Heart left ventricle (tissue), 16 donors: ENCODE measurements around the gene CRADD. TPM values are rescaled to one million over a fixed set of nuclear protein-coding genes. Genes with fewer than 3 reads are reported as not detected.
"Not testable (repeated sequence)": the region's sequence is repeated elsewhere in the genome, so short reads cannot be mapped to it uniquely, and the experiment has no call there.

Source experiments
- ATAC-seq, 4 donors: fragments of 200-7000 bp; cut with Tn5 transposase; one replicate each; pipeline ENCODE4 v1.9.1; 2020 to 2022; ENCODE audit warnings: moderate library complexity in 4 of 4, mild to moderate bottlenecking in 3 of 4, moderate number of reproducible peaks in 1 of 4
- DNase-seq, 5 donors: peaks; one replicate each; pipeline ENCODE4 v3.0.0-alpha.2; 2020
- H3K27ac ChIP-seq, 12 donors: fragments of 200-600 bp; sonication (generic) in 4 of 12; one replicate each; pipeline versions ENCODE4 v1.5.0 to v1.8.0; 2016 to 2022; ENCODE audit warnings: mild to moderate bottlenecking in 2 of 12
- H3K27me3 ChIP-seq, 9 donors: fragments of 200-600 bp; sonication (generic) in 2 of 9; one replicate each; pipeline versions ENCODE4 v1.5.1 to v1.8.0; 2016 to 2022; ENCODE audit warnings: mild to moderate bottlenecking in 3 of 9
- H3K36me3 ChIP-seq, 9 donors: fragments of 200-600 bp; sonication (generic) in 2 of 9; one replicate each; pipeline versions ENCODE4 v1.5.0 to v1.8.0; 2018 to 2022; ENCODE audit warnings: mild to moderate bottlenecking in 2 of 9
- H3K4me1 ChIP-seq, 12 donors: fragments of 200-600 bp; sonication (generic) in 4 of 12; one replicate each; pipeline versions ENCODE4 v1.5.0 to v1.8.0; 2016 to 2022; ENCODE audit warnings: mild to moderate bottlenecking in 3 of 12
- H3K4me3 ChIP-seq, 12 donors: fragments of 200-600 bp; sonication (generic) in 4 of 12; one replicate each; pipeline versions ENCODE4 v1.5.0 to v1.8.0; 2017 to 2022; ENCODE audit warnings: mild to moderate bottlenecking in 9 of 12, moderate library complexity in 4 of 12
- H3K9me3 ChIP-seq, 12 donors: fragments of 200-600 bp; sonication (generic) in 4 of 12; one replicate each; pipeline versions ENCODE4 v1.5.0 to v1.8.0; 2016 to 2022; ENCODE audit warnings: mild to moderate bottlenecking in 1 of 12
- CTCF ChIP-seq, 12 donors: fragments of 200-600 bp; sonication (generic) in 4 of 12; IDR thresholded peaks; one replicate each; pipeline versions ENCODE4 v1.5.0 to v1.8.0; 2018 to 2022; ENCODE audit warnings: antibody characterized with exemption in 12 of 12, mild to moderate bottlenecking in 5 of 12
- POLR2A ChIP-seq, 2 donors: fragments of 450-650 bp; IDR thresholded peaks; one replicate each; pipeline ENCODE4 v1.6.1; 2017; ENCODE audit warnings: antibody characterized with exemption in 2 of 2, mild to moderate bottlenecking in 2 of 2, moderate library complexity in 2 of 2
- WGBS, 4 donors: extraction: QIAGEN DNeasy Blood & Tissue Kit in 2 of 4; methylation state at CpG; one replicate each; pipeline versions ENCODE4 v1.1.5 to v1.1.7; 2013 to 2018; 5-methylcytosine and 5-hydroxymethylcytosine counted together
- intact Hi-C, 10 donors: fragments of 100-400 bp; cut with DNase I; formaldehyde crosslinking; loops; one replicate each; pipeline versions ENCODE4 v1.11.1 to v1.14.2; 2022
- polyA plus RNA-seq, 2 donors: library from polyadenylated mRNA; stranded (reverse); fragments of 200-250 nt; gene quantifications; one replicate each; pipeline ENCODE4 v1.2.3, GENCODE V29; 2013
- total RNA-seq, 9 donors: library from RNA; depleted of rRNA in 2 of 9; stranded (reverse); fragments of >200 nt in 2 of 9; fragmentation: NEBNext Ultra II Directional in 3 of 9; extraction: Animal tissue kit (Norgen Biotek cat#: 25700) in 3 of 9; gene quantifications; one replicate each; pipeline versions ENCODE4 v1.1.0 to v1.2.4, GENCODE V29; 2016 to 2023
- donor health status: ischemic (EF 13 %, LVEDD 7.1; RV severe dilation, severe dysfunction).
- donor health status: healthy with polysubstance abuse.
- donor health status: DM: no; HTN: yes; CAD: no.
- donor health status: DM: no; HTN: no; CAD: no.
- donor health status: ischemic (EF 25% LVEDD 6.9; RV normal size, moderate dysfunction).
- donor health status: ischemic (EF 25% LVEDD 5.7; RV mildly dilated, moderate dysfunction).
- donor health status: healthy.
- donor health status: DM: yes; HTN: yes; CAD: no.
- donor health status: ischemic (EF 35%, LVEDD 5.7; RV mildly dilated, moderate dysfunction).
- donor health status: nonischemic (EF 11% LVEDD 7.7; RV severe dilation, severe dysfunction).
- donor health status: DM: yes; HTN: yes; CAD: no.
- donor health status: PGD.
- donor health status: ischemic (EF 29% LVEDD 5.4; RV normal size, mild dysfunction).
- donor health status: nonischemic (EF 23%, LVEDD 6.1; RV moderate dilation, normal function).

CRADD gene
- total and polyA plus RNA-seq, 11 donors = 11.0 to 100 (median 44.5) TPM

DNA sequence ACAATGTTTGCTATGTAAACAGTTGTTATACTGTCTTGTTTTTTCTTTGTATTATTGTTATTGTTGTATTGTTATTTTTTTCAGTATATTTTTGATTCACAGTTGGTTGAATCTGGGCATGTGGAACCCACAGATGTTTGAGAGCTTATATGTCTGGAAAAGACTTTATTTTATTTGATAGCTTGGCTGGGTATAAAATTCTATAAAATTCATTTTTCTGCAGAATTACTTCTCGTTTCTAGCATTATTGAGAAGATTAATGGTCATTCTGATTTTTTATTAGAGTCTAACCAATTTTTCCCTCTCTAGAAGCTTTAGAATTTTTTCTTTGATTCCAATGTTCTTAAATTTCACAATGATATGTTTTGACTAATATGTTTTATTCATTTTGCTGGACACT is 188.6 kb downstream of the CRADD start:
- Histone ChIP-seq H3K27me3 (no peaks in the 10 kb centered on the region), H3K9me3 (peaks cover 0 to 43% (median 18%) of the 10 kb centered on the region in 12 donors), H3K36me3 (no peaks in the 10 kb centered on the region), H3K27ac (no peak overlapping the region), H3K4me1 (peaks cover 0 to 13% (median 0%) of the 10 kb centered on the region in 12 donors), H3K4me3 (no peak overlapping the region)
- intact Hi-C loops = loop anchor here in 1 of 10 donors (5.0 kb wide), 1 partner anchor 38 kb away; no protein-coding TSS in a partner anchor
- DNase-seq (no peak), ATAC-seq (no peak)
- TF ChIP-seq CTCF (IDR thresholded peaks at IDR 0.05) (no peak), POLR2A (IDR thresholded peaks at IDR 0.05) (no peak)
- 97 to 100% (median 98%) methylated on average over 1 of the region's 1 CpG for WGBS, 4 donors

DNA sequence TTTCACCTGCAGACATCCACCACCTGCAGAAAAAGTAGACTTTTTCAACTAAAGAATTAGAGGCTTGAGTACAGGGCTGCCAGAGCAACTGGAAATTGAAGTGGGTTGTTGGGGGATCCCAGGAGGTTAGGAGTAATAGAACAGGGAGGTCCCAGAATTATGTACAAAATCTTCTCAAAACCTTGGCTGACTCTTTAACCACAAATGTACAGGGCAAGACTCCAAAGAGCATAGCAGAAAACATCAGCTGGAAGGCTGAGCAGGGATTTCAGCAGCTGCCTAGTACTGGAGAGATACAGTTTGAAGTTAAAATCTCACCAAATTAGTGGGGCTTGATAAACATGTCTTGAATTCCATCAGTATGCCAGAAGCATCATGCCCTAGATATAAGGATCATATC is 191.6 kb downstream of the CRADD start:
- peak overlapping the region in 4 of 12 donors; percentile 1 to 41 (median 26) for H3K27ac ChIP-seq
- peaks cover 0 to 72% (median 34%) of the 10 kb centered on the region in 12 donors for H3K9me3 ChIP-seq
- peak; percentile 77 to 89 (median 88) for ATAC-seq
- peaks cover 0 to 13% (median 0%) of the 10 kb centered on the region in 12 donors for H3K4me1 ChIP-seq
- no peak overlapping the region for H3K4me3 ChIP-seq
- H3K36me3 ChIP-seq = no peaks in the 10 kb centered on the region
- no peak for TF ChIP-seq POLR2A (IDR thresholded peaks at IDR 0.05)
- intact Hi-C loops = loop anchor here in 1 of 10 donors (5.0 kb wide), 1 partner anchor 41 kb away; no protein-coding TSS in a partner anchor
- no peaks in the 10 kb centered on the region for H3K27me3 ChIP-seq
- DNase-seq = peak in 1 of 5 donors; percentile 37

- ATAC-seq (peak; percentile 29 to 82 (median 42)), DNase-seq (no peak)
- H3K4me1 ChIP-seq = peaks cover 0 to 13% (median 0%) of the 10 kb centered on the region in 12 donors
- TF ChIP-seq CTCF (IDR thresholded peaks at IDR 0.05) (no peak), POLR2A (IDR thresholded peaks at IDR 0.05) (no peak)
- intact Hi-C loops = no loop called here
- no peaks in the 10 kb centered on the region for H3K27me3 ChIP-seq
- H3K27ac ChIP-seq = peak overlapping the region in 4 of 12 donors; percentile 12 to 73 (median 41)
- H3K4me3 ChIP-seq = no peak overlapping the region
- no peaks in the 10 kb centered on the region for H3K36me3 ChIP-seq
- WGBS, 4 donors = 70 to 87% (median 81%) methylated on average over 7 of the region's 7 CpGs
- H3K9me3 ChIP-seq = peaks cover 0 to 75% (median 39%) of the 10 kb centered on the region in 12 donors
Observed at GRCh38 chr12:93870020-93870795, 193.0 kb downstream of the CRADD start.

- H3K27me3 ChIP-seq, ATAC-seq, H3K4me3 ChIP-seq, intact Hi-C loops, H3K36me3 ChIP-seq, H3K27ac ChIP-seq, DNase-seq: not testable (repeated sequence)
- Histone ChIP-seq H3K4me1 (peaks cover 0 to 13% (median 0%) of the 10 kb centered on the region in 12 donors), H3K9me3 (peaks cover 0 to 75% (median 37%) of the 10 kb centered on the region in 12 donors)
- 78 to 90% (median 82%) methylated on average over 1 of the region's 1 CpG for WGBS, 4 donors
Observed at GRCh38 chr12:93871566-93871965, 194.4 kb downstream of the CRADD start.

DNA sequence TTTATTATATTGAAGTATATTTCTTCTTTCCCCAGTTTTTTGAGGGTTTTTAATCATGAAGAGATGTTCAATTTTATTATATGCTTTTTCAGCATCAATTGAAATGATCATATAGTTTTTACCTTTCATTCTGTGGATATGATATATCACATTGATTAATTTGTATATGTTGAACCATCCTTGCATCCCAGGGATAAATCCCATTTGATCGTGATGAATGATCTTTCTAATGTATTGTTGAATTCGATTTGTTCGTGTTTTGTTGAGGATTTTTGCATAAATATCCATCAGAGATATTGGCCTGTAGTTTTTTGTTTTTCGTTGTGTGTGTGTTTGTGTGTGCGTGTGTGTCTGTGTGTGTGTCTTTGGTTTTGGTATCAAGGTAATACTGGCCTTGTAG is 196.4 kb downstream of the CRADD start:
- Histone ChIP-seq H3K27me3 (no peaks in the 10 kb centered on the region), H3K36me3 (no peaks in the 10 kb centered on the region), H3K4me1 (peaks cover 0 to 9% (median 0%) of the 10 kb centered on the region in 12 donors), H3K27ac (no peak overlapping the region), H3K4me3 (no peak overlapping the region), H3K9me3 (peaks cover 0 to 76% (median 35%) of the 10 kb centered on the region in 12 donors)
- intact Hi-C loops = no loop called here
- WGBS, 4 donors = 87 to 95% (median 94%) methylated on average over 5 of the region's 5 CpGs
- TF ChIP-seq POLR2A (IDR thresholded peaks at IDR 0.05) (no peak), CTCF (IDR thresholded peaks at IDR 0.05) (no peak)
- DNase-seq (no peak), ATAC-seq (no peak)
